ENCODE results near the gene KCTD2.

The KCTD2 gene

GRCh38 chr17:75078284-75079022 lies 31.4 kb downstream of the KCTD2 start:
- DNase-seq = no peak

GRCh38 chr17:75079023-75079373 lies 32.0 kb downstream of the KCTD2 start:
- no peak for DNase-seq

DNA sequence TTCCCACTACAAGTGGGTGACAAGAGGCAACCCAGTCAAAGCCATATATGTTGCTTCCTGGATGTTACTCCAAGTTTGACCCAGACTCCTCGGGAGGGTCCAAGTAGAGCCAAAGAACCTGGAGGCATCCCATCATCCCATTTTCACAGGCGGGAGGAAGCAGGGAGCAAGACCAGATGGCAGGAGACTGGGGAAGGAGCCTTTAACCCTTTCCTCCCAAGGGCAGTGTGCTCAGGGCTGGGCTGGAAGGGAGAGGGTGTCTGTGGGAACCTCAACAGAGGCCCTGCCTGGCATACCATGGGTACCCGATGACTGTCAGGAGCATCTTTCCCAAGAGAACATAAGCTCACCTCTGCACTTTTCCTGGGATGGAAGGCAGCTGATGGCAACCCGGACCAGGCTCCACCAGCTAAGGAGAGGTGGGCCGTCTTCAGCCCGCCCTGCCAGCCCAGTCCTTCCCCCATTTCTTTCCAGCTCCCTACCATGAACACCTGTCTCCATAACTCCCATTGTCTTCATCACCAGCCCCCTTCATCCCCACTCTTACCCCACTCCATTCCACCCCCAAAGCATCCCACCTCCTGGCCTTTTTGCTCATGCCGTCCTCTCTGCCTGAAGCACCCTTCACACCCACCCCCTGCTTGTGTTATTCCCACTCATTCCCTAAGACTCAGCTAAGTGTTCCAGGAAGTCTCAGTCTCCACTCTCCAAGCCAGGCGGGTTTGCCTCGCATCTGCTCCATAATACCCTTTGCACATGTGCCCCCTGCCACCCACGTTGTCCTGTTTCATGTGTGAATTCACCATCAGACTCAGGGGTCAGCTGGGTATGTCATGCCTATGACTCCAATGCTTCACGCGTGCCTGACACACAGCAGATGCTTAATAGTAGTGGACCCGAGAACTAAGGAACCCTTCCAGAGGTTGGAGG lies 34.9 kb downstream of the KCTD2 start:
- DNase-seq = no peak

- no peak for DNase-seq
Observed at GRCh38 chr17:75082683-75083082, 35.7 kb downstream of the KCTD2 start.

GRCh38 chr17:75084039-75084660 lies 37.1 kb downstream of the KCTD2 start:
- no peak for DNase-seq

DNA sequence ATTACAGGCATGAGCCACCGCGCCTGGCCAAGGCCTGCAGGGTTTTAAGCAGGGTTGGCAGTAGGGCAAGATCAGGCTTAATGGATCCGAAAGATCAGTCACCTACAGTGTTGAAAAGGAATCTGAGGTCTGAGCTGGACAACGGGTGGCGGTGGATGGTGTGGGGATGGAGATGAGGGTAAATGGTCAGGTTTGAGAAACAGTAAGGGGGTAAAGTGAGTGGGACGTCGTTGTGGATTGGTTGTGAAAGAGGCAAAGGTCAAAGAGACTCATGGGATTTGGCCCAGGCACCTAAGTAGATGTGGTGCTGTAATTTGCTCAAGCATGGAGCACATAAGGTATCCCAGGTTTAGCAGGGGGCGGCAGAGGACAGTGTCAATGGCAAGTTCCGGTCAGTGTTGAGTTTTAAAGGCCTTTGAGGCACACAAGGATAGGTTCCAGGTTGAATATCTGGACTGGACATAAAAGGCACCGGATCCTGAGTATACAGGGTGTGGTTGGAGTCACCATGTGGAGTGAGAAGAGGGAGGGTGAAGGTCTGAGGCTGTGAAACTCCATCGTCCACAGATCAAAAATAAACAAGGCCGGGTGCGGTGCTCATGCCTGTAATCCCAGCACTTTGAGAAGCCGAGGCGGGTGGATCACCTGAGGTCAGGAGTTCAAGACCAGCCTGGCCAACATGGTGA lies 39.6 kb downstream of the KCTD2 start:
- DNase-seq = no peak

GRCh38 chr17:75087182-75087557 lies 40.1 kb downstream of the KCTD2 start:
- no peak for DNase-seq

DNA sequence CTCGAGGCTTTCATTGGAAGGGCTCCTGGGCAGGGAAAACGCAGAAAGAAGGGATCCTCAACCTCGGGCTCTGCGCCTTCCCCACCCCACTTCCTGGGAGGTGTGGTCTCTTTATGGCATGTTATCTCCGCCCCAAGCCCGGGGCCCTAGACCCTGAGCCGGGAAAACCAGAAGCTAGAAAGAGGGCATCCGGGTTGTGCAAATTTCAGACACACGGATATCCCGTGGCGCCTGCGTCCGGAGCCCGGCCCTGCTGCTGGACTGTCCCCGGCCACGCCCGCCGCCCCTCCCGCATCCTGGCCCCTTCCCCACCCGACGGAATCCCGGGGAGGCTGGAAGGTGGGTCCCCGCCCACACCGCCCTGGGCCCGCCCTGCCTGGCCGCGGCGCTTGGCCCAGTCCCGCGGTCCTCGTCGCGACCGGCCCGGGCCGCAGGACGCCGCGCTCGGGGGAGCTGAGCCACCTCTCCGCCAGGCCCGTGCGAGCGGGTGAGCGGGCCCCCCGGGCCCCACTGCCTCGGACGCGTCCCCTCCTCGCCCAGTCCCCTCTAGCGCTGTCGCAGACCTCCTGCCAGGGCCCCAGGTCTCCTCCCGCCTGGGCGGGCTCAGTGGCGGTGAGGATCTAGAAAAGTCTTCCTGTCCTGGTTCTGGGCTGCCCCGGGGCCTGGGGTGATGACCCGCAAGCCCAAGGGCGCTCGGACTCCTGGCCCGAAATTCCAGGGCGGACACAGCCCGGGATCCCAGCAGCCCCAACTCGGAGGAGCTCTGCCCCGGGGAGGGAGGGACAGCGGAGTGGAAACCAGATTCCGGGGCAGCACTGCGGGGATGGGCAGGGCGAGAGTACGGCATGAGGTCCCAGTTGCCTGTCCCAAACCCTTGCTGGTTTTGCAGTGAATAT lies 40.8 kb downstream of the KCTD2 start, which contains the start of gene SLC16A5:
Gene SLC16A5 (plus strand): TSS at position 397 of the 896 bp plus-strand sequence. CDS start 5,683 bp downstream, outside the sequence.
- no peak for DNase-seq

DNA sequence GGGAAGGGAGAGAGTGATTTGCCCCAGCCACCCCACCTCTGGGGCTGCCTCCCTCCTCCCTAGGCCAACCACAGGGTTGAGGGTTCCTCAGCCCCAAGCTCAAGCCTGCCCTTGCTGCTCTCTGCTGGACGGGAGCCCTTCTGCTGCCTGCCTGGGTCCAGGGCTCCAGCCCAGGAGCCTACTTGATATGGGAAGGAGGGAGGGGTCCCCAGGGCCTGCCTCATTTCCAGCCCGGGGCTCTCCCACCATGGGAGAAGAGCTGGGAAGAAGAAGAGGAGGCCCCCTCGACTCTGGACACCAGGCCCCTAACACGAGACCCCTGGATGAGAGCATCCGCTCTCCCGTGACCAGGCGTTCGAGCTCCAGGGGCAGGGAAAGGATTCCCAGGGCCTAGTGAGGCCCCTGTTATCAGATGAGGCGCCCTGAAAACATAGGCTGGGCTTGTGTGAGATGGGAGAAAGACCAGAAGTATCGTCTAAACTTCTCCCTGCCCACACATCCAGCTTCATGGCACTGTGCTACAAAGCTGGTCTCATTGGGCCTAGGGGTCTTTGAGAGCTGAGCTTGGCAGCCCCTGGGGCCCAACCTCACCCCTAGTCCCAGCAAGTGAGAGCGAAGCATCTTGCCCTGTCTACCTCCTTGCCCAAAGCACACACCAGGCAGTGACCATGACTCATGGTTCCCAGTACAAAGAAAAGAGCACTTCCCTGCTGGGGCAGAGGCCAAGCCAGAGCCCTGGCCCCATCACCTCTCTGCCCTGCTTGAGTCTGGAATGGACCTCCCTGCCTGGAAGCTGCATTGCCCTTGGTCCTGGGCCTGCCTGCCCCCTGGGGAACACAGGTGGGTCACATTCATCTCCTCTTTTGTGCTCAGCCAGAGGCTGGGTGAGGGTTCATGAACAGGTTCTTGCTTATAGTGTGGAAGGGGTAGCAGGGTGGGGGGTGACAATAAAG lies 41.7 kb downstream of the KCTD2 start:
- DNase-seq = no peak

DNA sequence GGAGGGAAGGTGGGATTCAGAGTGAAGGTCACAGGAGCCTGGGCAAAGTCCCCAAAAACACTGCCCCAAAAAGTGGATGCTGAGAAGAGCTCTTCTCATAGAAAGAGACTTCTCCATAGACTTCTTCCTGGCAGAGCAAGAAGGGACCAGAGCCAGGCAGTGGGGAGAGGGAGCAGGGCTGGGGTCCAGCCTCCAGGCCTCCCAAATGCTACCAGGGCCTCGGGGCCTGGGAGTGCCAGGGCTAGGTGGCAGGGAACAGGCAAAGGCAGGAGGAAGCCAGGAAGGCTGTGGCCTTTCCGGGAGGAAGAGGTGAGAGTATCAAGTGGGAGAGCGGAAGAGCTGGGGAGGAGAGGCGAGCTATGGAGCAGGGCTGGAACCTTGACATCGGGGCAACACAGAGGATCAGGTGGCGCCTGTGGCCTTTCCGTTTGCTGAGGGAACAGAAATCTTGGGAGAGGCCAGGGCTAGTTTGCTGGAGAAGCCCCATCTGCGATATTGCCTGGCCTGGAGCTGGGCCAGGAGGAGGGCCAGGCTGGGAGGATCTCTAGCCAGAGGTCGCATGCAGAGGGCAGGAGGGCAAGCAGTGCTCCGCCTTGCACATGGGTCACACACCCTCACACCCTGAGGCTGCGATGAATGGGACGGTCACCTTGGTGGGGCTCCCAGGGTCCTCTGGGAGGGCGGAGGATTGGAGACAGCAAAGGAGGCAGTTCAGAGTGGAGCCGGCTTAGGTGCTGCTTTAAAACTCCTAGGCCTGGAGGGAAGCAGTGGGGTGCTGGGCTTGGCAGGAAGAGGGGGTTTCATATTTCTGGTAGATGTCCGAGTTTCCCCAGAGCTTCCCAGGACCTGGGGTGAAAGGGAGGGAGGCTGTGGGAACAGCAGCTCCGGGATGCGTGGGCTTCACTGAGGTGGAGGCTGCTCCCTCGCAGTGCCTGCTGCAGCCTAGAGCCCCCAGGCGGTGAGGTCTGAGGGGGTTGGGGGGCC lies 44.1 kb downstream of the KCTD2 start:
- no peak for DNase-seq

DNA sequence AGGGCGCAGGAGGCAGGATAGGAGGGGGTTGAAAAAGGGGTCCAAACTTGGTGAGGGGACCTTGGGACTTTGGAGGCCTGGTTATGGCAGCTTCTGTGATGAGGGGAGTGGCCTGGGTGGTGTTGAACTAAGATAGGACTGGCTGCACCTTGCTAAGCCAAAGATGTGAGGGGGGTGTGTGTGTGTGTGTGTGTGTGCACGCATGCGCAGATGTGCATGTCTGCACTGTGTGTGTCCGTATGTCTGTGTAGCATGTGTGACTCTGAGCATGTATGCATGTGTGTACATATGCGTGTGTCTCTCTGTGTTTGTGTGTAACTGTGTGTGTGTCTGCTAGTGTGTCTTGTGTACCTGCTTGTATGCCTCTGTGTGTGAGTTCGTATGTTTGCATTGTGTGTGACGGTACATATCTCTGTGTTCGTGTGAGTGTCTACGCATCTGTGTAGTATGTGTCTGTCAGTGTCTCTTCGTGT lies 44.9 kb downstream of the KCTD2 start:
- no peak for DNase-seq

DNA sequence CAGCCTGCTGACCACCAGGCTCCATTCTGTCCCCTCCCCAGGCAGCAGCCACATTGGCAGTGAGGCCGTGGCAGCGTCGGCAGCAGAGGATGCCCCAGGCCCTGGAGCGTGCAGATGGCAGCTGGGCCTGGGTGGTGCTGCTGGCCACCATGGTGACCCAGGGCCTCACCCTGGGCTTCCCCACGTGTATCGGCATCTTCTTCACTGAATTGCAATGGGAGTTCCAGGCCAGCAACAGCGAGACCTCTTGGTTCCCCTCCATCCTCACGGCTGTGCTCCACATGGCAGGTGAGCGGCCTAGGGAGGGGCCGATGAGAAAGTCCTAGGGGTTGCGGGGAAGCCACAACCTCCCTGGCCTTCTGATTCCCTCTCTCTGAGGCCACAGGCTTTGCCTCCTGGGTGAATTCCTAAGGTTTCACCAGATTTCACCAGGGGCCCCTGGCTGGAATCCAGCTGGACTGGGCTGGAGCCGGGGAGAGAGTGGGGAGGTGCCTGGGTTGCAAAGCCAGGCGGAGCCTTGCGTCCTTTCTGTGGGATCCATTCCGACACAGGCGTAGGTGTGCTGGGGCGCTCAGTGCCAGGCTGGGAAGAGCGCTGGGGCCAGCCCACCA lies 46.6 kb downstream of the KCTD2 start:
- DNase-seq = no peak

GRCh38 chr17:75094871-75095399 lies 47.9 kb downstream of the KCTD2 start:
- no peak for DNase-seq

DNA sequence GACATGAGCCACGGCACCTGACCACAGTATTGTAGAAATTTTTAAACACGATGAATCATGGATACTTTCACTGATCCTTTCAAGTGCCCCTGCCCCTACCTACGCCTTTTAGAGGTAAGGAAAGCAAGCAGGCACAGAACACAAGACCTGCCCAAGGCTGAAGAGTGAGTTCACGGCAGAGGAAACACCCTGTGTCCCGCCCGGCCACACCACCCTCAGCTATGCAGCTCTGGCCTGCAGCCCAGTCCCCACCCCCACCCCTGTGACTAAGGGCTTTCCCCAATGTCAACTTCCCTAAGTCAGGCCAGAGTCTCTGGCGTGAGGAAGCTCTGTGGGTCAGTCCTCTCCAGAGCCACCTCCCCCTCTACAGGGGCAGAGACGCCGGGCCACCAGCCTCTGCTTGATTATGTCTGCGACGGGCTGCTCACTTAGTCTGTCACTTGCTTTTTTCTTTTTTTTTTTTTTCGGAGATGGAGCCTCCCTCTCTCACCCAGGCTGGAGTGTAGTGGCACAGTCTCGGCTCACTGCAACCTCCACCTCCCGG lies 49.1 kb downstream of the KCTD2 start:
- DNase-seq = no peak

DNA sequence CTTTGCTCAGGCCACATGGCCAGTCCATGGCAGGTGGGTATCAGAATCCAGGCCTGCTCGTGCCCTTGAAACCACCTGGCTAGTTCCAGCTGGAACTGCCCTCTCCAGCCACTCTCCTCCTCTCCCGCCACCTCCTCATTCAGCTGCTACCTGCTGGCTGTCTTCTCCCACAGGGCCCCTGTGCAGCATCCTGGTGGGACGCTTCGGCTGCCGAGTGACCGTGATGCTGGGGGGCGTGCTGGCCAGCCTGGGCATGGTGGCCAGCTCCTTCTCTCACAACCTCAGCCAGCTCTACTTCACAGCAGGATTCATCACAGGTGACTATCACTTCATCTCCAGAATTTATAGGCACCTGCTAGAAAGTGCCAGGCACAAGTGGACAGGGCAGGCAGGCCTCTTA lies 50.8 kb downstream of the KCTD2 start:
- DNase-seq = no peak

DNA sequence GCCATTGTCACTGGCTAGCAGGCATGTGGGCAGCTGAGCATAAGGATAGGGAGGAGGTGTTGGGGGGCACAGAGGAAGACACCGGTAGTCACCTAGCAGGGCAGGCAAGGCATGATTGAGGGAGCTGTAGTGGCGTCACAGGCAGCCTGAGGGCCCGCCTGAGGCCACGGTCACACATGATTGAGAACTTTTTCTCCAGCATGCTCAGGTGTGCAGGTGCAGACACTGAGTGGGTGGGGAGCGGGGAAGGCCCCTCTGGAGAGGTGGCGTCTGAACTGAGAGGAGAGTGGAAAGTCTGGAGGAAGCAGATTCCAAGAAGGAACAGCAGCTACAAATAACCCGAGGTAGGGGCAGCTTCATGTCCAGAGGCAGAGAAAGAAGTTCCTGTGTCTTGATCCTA lies 51.8 kb downstream of the KCTD2 start:
- no peak for DNase-seq

- no peak for DNase-seq
Observed at GRCh38 chr17:75099881-75100595, 53.0 kb downstream of the KCTD2 start.

GRCh38 chr17:75102385-75102821 lies 55.4 kb downstream of the KCTD2 start:
- no peak for DNase-seq
